BJ (cell line): ENCODE results near the gene ATRIP. TPM values are rescaled to one million over a fixed set of nuclear protein-coding genes. Genes with fewer than 3 reads are reported as not detected.

Source experiments
- CTCF ChIA-PET: fragments of 350-600 bp; formaldehyde crosslinking; extraction: SDS; loops from one replicate; lab custom pipeline; 2021; ENCODE audit warnings: antibody characterized with exemption, inconsistent platforms; lab: Yijun Ruan, JAX
- POLR2A ChIA-PET: fragments of 300-600 bp; sonication (Branson Sonifier 250); formaldehyde crosslinking; extraction: SDS; loops from one replicate; lab custom pipeline; 2021; ENCODE audit warnings: antibody characterized with exemption; lab: Charles Lee
- DNase-seq: peaks from one replicate; pipeline ENCODE4 v3.0.0-alpha.2; 2011; ENCODE audit warnings: low read depth
- H3K27me3 ChIP-seq: 2 replicates; pipeline ENCODE4 v1.6.0; 2011; ENCODE audit warnings: low read length; ENCODE audit not compliant: control insufficient read depth, insufficient read depth
- H3K36me3 ChIP-seq: 2 replicates; pipeline ENCODE4 v1.5.1; 2011; ENCODE audit warnings: low read length; ENCODE audit not compliant: control insufficient read depth, insufficient read depth
- H3K4me3 ChIP-seq: 2 replicates; pipeline ENCODE4 v1.5.1; 2011; ENCODE audit warnings: low read depth, mild to moderate bottlenecking, control low read depth, low read length
- CTCF ChIP-seq: IDR thresholded peaks from 2 replicates; pipeline ENCODE4 v1.5.1; 2011; ENCODE audit warnings: low read depth, mild to moderate bottlenecking, control low read depth, inconsistent platforms, low read length, moderate library complexity; ENCODE audit not compliant: insufficient read depth
- polyA plus RNA-seq: library from polyadenylated mRNA; depleted of rRNA; stranded (reverse); fragments of >200 nt; gene quantifications from 2 replicates; pipeline ENCODE4 v1.2.3, GENCODE V29; 2011

Gene ATRIP
- polyA plus RNA-seq, 1 experiment, result 7.9 TPM

- H3K4me3 ChIP-seq, result no peak overlapping the region
- H3K27me3 ChIP-seq, result no peaks in the 10 kb centered on the region
- no peak for TF ChIP-seq CTCF
- DNase-seq, result no peak
- ChIA-PET CTCF (interaction anchor here (1.1 to 1.2 kb wide), 2 partner anchors 11 to 23 kb away, joined by 3 to 4 read pairs; no protein-coding TSS in a partner anchor), POLR2A (no interaction called here)
- peaks cover 40% of the 10 kb centered on the region for H3K36me3 ChIP-seq
Observed at GRCh38 chr3:48411041-48411588, 35.4 kb upstream of the ATRIP start.

- H3K4me3 ChIP-seq, result no peak overlapping the region
- ChIA-PET CTCF (interaction anchor here (1.1 kb wide), 1 partner anchor 11 kb away, joined by 4 read pairs; no protein-coding TSS in a partner anchor), POLR2A (no interaction called here)
- TF ChIP-seq CTCF, result no peak
- no peaks in the 10 kb centered on the region for H3K27me3 ChIP-seq
- peaks cover 42% of the 10 kb centered on the region for H3K36me3 ChIP-seq
- no peak for DNase-seq
Observed at GRCh38 chr3:48411606-48412374, 34.7 kb upstream of the ATRIP start.

GRCh38 chr3:48412375-48413001 lies 34.0 kb upstream of the ATRIP start:
- H3K4me3 ChIP-seq, result no peak overlapping the region
- H3K27me3 ChIP-seq, result no peaks in the 10 kb centered on the region
- no peak for DNase-seq
- peaks cover 42% of the 10 kb centered on the region for H3K36me3 ChIP-seq
- ChIA-PET CTCF (interaction anchor here (1.1 to 2.2 kb wide), 2 partner anchors 12 kb away, joined by 4 to 6 read pairs; no protein-coding TSS in a partner anchor), POLR2A (no interaction called here)
- TF ChIP-seq CTCF, result no peak

GRCh38 chr3:48413086-48413485 lies 33.5 kb upstream of the ATRIP start:
- POLR2A ChIA-PET, result no interaction called here
- TF ChIP-seq CTCF, result no peak
- Histone ChIP-seq H3K27me3 (no peaks in the 10 kb centered on the region), H3K36me3 (peaks cover 45% of the 10 kb centered on the region), H3K4me3 (no peak overlapping the region)
- CTCF ChIA-PET, result interaction anchor here (0.6 to 2.8 kb wide), 3 partner anchors 12 to 27 kb away, joined by 4 to 12 read pairs (median 6); partner anchors contain the start of gene CCDC51
- no peak for DNase-seq

GRCh38 chr3:48413611-48414010 lies 32.9 kb upstream of the ATRIP start:
- Histone ChIP-seq H3K4me3 (no peak overlapping the region), H3K36me3 (peaks cover 44% of the 10 kb centered on the region), H3K27me3 (no peaks in the 10 kb centered on the region)
- ChIA-PET CTCF (interaction anchor here (0.6 to 2.8 kb wide), 5 partner anchors 10 to 26 kb away, joined by 3 to 12 read pairs (median 4); partner anchors contain the start of gene CCDC51), POLR2A (no interaction called here)
- TF ChIP-seq CTCF, result no peak
- DNase-seq, result no peak
